T-helper 2 cell treated with Interferon-gamma antibody and Interleukin-4, amounts not matched to agents 100 ng/mL and 5 ng/mL, for 36 hours (primary cell): ENCODE data around the gene WNT4. TPM values are rescaled to one million over a fixed set of nuclear protein-coding genes. Genes with fewer than 3 reads are reported as not detected.

Experiments
- intact Hi-C: fragments of 100-400 bp; cut with micrococcal nuclease; formaldehyde crosslinking; loops from one replicate; pipeline ENCODE4 v1.15.1; 2023
- total RNA-seq: library from RNA; stranded (reverse); gene quantifications from 2 replicates; pipeline ENCODE4 v1.2.3, GENCODE V29; 2022

WNT4 gene
- total RNA-seq, 1 donor from 2014 or later = not detected

DNA sequence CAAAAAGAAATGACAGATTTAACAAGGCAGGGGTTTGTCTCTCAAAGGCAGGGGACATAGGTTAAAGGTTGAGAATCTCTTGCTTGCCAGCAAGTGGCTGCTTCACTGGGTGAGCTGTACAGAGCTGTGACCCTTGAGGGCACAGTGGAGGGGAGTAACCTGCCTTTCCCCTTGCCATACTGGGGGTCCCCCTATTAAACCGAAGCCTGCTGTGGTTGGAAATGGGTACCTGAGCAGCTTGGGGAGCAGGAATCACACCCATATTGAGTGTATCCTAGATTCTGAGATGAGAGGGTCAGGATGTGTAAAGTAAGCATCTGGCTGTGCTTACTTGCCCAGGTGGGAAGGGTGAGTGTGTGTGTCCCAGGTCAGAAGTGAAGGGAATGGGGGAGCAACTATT is 31.8 kb downstream of the WNT4 start:
- intact Hi-C loops = no loop called here

GRCh38 chr1:22110016-22110415 is 32.9 kb downstream of the WNT4 start:
- intact Hi-C loops = no loop called here

DNA sequence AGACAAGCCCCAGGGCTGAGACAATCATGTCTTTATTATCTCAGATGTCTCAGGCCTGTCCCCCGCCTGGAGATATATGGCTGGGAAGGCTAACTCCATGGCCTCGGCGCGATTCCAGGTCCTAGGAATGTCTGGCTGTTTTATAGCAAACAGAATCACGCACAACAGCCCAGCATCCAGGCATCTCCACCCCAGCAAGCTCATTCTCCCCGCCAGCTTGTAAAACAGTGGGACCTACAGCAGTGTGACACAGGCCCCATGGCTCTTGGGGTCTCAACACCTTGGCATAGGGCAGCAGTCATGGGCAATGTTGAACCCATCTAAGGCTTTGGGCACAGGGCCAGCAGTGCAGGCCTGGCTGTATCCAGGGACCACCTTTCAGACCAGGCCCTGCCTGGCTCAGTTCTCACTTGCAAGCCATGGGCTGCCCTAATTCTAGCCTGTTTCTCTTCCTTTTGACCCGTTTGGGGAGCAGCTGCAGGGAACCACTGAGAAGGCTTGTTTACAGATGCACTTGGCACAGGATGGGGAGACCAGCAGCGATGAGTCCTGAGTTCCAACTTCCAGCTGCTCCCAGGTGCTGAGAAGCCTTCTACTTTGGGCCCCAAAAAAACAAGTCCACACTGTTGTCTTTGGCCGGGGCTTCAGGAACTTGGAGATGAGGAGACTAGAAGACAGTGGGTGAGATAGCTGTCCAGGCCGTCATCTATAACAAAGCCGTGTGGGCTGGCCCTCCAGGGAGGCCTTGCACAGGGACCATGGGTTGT is 34.4 kb downstream of the WNT4 start:
- intact Hi-C loops = loop anchor here (10.0 kb wide), 1 partner anchor 54 kb away; the partner anchor contains the start of gene CDC42

DNA sequence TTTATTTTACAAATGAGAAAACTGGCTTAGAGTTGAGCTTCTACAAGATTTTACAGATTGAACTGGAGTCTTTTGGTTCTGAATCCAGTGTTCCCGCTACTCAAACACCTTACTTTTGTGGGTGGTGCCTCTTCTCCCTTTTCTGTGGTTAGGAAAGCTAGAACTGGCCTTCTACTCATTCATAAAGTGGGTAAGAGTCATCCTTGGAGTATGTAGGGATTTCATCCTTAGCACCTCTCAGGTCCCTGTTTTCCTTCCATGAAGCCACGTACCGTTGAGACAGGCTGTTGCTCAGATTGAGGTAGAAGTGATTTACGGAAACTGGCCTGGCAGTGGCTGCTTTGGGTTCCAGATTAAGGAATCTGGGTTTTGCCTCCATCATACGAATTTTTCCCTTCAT is 35.8 kb downstream of the WNT4 start:
- intact Hi-C loops = loop anchor here (10.0 kb wide), 1 partner anchor 52 kb away; the partner anchor contains the start of gene CDC42

DNA sequence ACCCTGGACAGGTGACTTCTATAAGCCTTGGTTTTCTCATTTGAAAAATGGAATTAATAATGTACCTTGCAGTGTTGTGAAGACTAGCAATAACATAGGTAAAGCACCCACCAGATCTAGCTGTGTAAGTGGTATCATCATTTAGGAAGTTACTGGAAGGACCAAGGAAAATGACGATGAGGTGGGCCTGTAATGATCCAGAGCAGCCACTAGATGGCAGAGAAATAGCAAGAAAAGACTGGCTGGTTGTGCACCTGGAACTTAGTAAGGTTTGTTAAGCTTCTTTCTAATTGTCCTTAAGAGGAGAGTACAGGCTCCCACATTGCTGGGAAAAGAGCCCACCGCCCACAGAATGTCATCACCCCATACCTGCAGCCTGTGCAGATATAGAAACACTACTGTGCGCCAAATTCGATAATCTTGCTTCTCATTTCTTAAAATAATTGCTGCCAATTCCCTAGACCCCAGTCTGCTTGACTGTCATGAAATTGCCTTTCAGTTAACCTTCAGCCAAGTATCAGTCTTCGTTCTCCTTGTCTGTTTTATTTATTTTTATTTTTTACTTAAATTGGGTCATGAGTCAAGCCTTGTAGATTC is 37.2 kb downstream of the WNT4 start:
- intact Hi-C loops = loop anchor here (1.0 to 10.0 kb wide), 3 partner anchors 51 to 311 kb away; partner anchors contain the start of gene CDC42

DNA sequence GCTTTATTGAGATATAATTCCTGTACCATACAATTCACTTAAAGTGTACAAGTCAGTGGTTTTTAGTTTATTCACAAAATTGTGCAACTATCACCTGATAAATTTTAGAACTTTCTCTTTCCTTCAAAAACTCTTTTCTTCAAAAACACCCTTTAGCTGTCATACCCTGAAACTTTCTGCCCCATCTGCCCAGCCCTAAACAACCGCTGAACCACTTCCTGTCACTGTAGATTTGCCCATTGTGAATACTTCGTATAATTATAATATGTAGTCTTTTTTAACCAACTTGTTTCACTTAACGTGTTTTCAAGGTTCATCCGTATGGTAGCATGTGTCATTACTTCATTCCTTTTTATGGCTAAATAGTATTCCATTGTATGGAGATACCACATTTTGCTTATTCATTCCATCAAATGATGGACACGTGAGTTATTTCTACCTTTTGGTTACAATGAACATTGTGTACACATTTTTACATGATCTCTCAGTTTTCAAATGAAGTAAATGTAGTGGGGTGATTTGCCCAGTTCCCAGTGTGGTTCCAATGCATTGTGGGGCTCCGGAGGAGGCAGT is 37.9 kb downstream of the WNT4 start:
- intact Hi-C loops = loop anchor here (1.0 to 10.0 kb wide), 3 partner anchors 50 to 311 kb away; partner anchors contain the start of gene CDC42

GRCh38 chr1:22104094-22104493 is 38.8 kb downstream of the WNT4 start:
- intact Hi-C loops = loop anchor here (10.0 kb wide), 1 partner anchor 49 kb away; the partner anchor contains the start of gene CDC42

DNA sequence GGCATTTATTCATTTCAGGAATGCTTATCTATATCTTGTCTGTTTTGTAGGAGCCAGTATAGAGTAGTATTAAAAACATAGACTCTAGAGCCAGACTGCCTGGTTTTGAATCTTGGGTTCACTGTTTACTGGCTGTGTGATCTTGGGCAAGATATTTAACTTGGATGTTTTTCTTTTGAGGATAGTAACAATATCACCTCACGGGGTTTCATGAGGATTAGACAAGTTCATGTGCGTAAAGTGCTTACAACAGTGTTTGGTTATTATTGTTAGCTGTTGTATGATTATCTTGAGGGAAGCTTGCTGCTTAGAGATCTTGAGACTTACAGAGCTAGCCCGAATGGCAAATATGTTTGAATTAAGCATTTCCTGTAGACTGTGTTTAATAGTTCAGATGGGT is 40.2 kb downstream of the WNT4 start:
- intact Hi-C loops = loop anchor here (10.0 kb wide), 1 partner anchor 48 kb away; the partner anchor contains the start of gene CDC42

DNA sequence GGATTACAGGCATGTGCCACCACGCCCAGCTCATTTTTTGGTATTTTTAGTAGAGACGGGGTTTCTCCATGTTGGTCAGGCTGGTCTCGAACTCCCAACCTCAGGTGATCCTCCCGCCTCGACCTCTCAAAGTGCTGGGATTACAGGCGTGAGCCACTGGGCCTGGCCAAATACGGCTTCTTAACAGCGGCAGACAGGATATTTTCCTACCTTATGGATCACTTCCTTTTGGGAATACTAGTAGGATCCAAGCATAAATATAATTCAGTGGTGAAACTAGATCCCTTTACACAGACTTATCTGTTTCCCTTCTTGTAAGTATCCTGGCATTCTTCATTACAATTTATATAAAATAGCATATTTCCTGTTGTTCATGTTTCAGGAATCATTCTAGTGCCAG is 40.9 kb downstream of the WNT4 start:
- intact Hi-C loops = loop anchor here (10.0 kb wide), 1 partner anchor 47 kb away; the partner anchor contains the start of gene CDC42

GRCh38 chr1:22101199-22101598 is 41.7 kb downstream of the WNT4 start:
- intact Hi-C loops = loop anchor here (10.0 kb wide), 1 partner anchor 46 kb away; the partner anchor contains the start of gene CDC42

GRCh38 chr1:22100168-22100567 is 42.7 kb downstream of the WNT4 start:
- intact Hi-C loops = loop anchor here (10.0 kb wide), 1 partner anchor 45 kb away; the partner anchor contains the start of gene CDC42

DNA sequence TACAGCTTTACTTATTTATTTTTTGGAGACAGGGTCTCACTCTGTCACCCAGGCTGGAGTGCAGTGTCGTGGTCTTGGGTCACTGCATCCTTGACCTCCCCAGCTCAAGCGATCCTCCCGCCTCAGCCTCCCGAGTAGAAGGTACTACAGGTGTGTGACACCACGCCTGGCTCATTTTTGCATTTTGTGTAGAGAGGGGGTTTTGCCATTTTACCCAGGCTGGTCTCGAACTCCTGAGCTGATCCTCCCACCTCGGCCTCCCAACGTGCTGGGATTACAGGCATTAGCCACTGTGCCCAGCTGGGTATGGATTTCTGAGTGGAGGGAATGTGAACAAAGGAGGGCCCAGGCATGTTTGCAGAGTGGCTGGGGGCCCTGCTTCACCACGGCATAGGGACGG is 44.1 kb downstream of the WNT4 start:
- intact Hi-C loops = no loop called here

GRCh38 chr1:22096463-22096862 is 46.4 kb downstream of the WNT4 start:
- intact Hi-C loops = no loop called here

DNA sequence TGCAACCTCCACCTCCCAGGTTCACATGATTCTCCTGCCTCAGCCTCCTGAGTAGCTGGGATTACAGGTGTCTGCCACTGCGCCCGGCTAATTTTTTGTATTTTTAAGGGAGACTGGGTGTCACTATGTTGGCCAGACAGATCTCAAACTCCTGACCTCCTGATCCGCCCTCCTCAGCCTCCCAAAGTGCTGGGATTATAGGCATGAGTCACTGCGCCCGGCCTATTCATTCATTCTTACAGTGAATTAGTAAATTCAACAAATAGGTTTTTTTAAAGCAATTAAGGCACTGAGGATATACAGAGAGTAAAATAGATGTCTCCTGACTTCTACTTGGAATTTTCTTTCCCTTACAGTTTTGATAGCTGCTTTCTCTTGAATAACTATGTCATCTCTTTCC is 46.9 kb downstream of the WNT4 start:
- intact Hi-C loops = no loop called here

DNA sequence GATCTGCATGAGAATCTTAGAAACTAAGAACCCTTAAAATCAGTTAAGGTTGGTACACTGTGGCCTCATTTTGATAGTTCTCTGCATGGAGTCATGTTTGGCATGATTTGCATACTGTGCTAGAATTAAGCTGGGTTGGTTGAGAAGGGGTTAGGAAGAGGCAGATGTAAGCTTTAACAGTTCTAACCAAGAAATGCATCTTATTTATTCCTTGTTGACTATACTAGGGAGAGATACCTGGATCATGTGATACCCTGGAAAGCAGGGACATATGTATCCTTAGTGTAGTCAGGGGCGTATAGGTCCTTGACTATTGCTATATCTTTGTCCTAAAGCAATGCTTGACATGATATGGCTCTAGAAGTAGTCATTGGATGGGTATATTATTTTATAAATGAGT is 49.4 kb downstream of the WNT4 start:
- intact Hi-C loops = loop anchor here (2.0 kb wide), 1 partner anchor 69 kb away; no protein-coding TSS in a partner anchor

DNA sequence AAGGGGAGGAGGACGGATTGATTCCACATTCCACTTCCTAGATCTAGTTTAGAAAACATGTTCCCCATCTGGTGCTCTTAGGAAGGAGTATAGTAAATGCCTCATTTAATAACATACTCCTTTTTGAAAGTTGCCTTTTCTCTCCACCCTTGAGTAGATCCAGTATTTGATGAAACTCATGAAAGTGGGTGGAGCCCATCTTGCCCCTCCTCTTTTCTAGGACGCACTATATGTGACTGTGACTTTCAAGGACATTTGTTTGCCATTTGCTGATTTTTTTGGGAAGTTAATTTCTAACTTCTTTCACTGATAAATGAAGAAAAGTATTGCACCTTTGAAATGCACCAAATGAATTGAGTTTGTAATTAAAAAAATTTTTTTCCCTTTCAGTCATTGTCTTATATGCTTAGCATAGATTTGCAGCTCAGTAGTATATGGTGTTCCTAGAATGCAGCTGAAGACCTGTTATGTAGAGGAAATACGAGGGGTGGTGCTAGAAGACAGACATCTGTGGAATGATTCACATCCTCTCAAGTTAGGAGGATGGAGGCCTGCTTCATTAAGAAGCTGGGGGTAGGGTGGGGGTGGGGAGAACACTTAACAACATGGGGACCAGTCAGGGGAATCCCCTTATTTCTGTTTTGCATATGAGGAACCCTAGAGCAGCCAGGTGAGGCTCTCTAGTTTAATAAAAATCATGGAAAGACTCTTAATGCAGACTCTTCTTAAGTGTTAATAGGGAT is 50.7 kb downstream of the WNT4 start:
- intact Hi-C loops = loop anchor here (2.0 kb wide), 1 partner anchor 67 kb away; no protein-coding TSS in a partner anchor

DNA sequence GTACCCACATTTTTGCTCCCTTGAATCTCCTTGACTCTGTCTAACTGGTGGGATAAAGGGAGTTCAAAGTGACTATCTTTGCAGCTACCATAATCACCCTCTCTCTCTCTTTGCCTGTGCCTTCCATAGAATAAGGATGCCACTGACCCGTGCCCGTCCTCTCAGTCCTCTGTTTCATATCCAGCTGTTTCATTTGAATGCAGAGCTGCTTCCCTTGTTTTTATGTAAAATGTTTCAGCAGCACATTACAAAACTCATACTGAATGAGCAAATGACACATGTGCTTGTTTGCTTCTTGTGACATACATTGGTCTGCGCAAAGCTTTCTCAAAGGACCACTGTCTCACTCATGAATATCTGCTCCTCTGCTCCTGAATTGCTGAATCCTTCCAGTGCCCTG is 52.0 kb downstream of the WNT4 start:
- intact Hi-C loops = no loop called here

- intact Hi-C loops = no loop called here
Measured at GRCh38 chr1:22089787-22090186, 53.1 kb downstream of the WNT4 start.

GRCh38 chr1:22089134-22089571 is 53.7 kb downstream of the WNT4 start:
- intact Hi-C loops = no loop called here

DNA sequence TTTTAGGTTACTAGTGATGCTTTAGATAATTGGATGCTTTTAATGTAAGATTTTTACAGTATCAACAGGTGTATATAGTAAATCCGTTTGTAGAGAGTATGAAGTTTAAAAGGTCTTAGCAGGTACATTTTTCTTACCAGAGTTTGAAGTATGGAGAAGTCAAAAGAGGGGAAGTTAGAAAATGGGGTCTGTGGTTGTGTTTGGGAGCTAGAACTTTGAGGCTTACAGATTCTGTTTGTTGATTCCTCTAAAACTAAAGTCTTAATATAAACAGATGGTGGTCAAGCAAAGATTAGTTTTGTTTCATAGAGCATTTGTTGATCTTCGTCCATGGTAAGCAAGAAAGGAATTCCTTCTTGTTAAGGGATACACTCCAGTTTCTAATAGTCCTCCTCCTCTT is 54.6 kb downstream of the WNT4 start:
- intact Hi-C loops = no loop called here

GRCh38 chr1:22080191-22080590 is 62.7 kb downstream of the WNT4 start:
- intact Hi-C loops = no loop called here
